OCI-LY3 (cell line): Measurements from ENCODE around the gene GNAI3.

Source experiments
- H2AFZ ChIP-seq: fragments of 200-600, 300-600 bp; shearing (Covaris generic); 2 replicates; pipeline ENCODE4 v1.6.0; 2014; ENCODE audit warnings: antibody characterized with exemption, low read depth, low read length
- H3K27ac ChIP-seq: fragments of 200-600, 300-600 bp; sonication (generic); 2 replicates; pipeline ENCODE4 v1.5.1; 2014; ENCODE audit warnings: mild to moderate bottlenecking, low read length, moderate library complexity, mixed read lengths
- H3K27me3 ChIP-seq: fragments of 200-600, 300-600 bp; sonication (generic); 2 replicates; pipeline ENCODE4 v1.6.1; 2014; ENCODE audit warnings: low read depth, low read length, mixed read lengths
- H3K36me3 ChIP-seq: fragments of 200-600, 300-600 bp; sonication (generic); replicated peaks from 2 replicates; pipeline ENCODE3; 2014; ENCODE audit warnings: low read depth, low read length, mixed read lengths
- H3K4me1 ChIP-seq: fragments of 300-600, 200-600 bp; sonication (generic); 2 replicates; pipeline ENCODE4 v1.6.1; 2014; ENCODE audit warnings: low read length, mixed read lengths
- H3K4me2 ChIP-seq: fragments of 200-600, 300-600 bp; sonication (generic); 2 replicates; pipeline ENCODE4 v1.6.1; 2014; ENCODE audit warnings: low read length, mixed read lengths
- H3K4me3 ChIP-seq: fragments of 300-600, 200-600 bp; sonication (generic); 2 replicates; pipeline ENCODE4 v1.5.1; 2014; ENCODE audit warnings: antibody characterized with exemption, mild to moderate bottlenecking, low read length, moderate library complexity
- H3K79me2 ChIP-seq: fragments of 300-600, 200-600 bp; shearing (Covaris generic); 2 replicates; pipeline ENCODE4 v1.6.1; 2014; ENCODE audit warnings: mild to moderate bottlenecking, low read length, mixed read lengths
- H3K9ac ChIP-seq: fragments of 300-600, 200-600 bp; shearing (Covaris generic); 2 replicates; pipeline ENCODE4 v1.6.0; 2014; ENCODE audit warnings: mild to moderate bottlenecking, low read length, moderate library complexity
- H3K9me3 ChIP-seq: fragments of 200-600, 300-600 bp; shearing (Covaris generic); 2 replicates; pipeline ENCODE4 v1.6.1; 2014; ENCODE audit warnings: low read length, mixed read lengths; ENCODE audit not compliant: insufficient read depth
- H4K20me1 ChIP-seq: fragments of 200-600, 300-600 bp; sonication (generic); 2 replicates; pipeline ENCODE4 v1.6.1; 2016; ENCODE audit warnings: low read length, mixed read lengths; ENCODE audit not compliant: insufficient read depth
- CTCF ChIP-seq: fragments of 200-600, 300-600 bp; sonication (generic); IDR thresholded peaks from 2 replicates; pipeline ENCODE4 v1.5.1; 2014; ENCODE audit warnings: antibody characterized with exemption, low read length, low read depth
- EZH2phosphoT487 ChIP-seq: fragments of 200-600 bp; shearing (Covaris generic); IDR thresholded peaks from 2 replicates; pipeline ENCODE4 v1.6.1; 2018; ENCODE audit warnings: antibody characterized with exemption, mixed run types, low read depth

Gene GNAI3

DNA sequence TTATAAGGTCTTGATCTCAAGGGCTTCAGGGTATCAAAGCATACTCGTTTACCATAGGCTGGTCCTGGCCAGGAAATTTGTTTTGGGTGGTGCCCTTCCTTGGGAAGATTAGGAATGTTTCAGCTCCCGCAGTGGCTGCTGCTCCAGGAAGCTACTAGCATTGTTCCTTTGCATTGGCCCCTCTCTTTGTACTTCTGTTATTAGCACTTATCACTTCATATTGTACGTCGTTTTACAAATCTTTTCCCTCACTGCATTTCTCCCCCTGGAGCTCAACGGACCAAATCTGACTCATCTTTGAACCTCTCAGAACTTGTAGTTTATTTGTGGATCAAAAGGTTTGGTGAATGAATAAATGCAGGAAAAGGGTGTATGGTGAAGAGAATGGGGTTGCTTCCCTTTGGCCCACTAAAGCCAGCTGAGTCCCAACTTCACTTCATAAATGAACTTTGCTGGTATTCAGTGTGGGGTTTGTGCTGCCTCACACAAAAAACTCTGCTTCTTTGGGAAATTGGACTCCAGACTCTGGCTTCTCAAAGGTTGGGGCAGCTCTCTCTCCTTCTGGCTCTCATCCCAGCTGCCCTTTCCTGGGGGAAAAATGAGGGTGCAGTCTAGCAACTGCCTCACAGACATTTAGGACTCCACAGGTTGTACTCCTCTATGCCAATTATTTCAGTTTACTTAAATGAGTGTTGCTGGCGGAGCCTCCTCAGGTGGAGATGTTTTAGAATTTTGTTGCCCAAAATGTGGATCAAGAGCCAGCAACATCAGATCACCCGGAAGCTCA lies 65.1 kb downstream of the GNAI3 start:
- Histone ChIP-seq H2AFZ (no peak overlapping the region), H3K4me2 (no peak overlapping the region), H3K9ac (no peak overlapping the region), H3K27me3 (no peaks in the 10 kb centered on the region), H3K36me3 (no peaks in the 10 kb centered on the region), H3K27ac (no peak overlapping the region), H3K4me3 (no peak overlapping the region), H3K79me2 (no peaks in the 10 kb centered on the region), H3K9me3 (no peaks in the 10 kb centered on the region), H3K4me1 (peaks cover 10% of the 10 kb centered on the region), H4K20me1 (no peaks in the 10 kb centered on the region)
- no peak for TF ChIP-seq EZH2phosphoT487
- no peak for TF ChIP-seq CTCF

DNA sequence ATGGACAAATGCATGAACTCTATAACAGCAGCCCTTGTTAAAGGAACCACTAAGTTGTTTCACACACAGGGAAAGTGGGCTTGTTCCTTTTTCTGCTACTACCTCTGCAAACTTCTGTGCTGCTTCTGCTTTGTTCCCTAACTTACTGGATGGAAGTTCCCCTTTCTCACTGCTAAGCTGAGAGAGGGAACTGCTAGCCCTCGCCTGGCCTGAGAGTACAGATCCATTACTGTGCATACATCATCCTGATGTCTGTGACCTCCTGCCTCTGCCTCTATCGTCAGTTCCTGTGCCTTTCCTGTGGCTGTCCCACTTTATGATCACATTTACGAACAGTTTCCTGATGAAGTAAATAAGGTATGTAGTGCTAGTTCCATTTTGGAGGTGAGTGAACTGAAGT lies 67.5 kb downstream of the GNAI3 start:
- Histone ChIP-seq H3K36me3 (no peaks in the 10 kb centered on the region), H3K4me2 (peak overlapping the region; percentile 37), H3K4me1 (peaks cover 17% of the 10 kb centered on the region), H3K79me2 (peaks cover 13% of the 10 kb centered on the region), H4K20me1 (no peaks in the 10 kb centered on the region), H3K27ac (no peak overlapping the region), H3K9ac (no peak overlapping the region), H3K27me3 (no peaks in the 10 kb centered on the region), H3K9me3 (no peaks in the 10 kb centered on the region), H3K4me3 (no peak overlapping the region), H2AFZ (no peak overlapping the region)
- TF ChIP-seq EZH2phosphoT487 = no peak
- TF ChIP-seq CTCF = no peak

DNA sequence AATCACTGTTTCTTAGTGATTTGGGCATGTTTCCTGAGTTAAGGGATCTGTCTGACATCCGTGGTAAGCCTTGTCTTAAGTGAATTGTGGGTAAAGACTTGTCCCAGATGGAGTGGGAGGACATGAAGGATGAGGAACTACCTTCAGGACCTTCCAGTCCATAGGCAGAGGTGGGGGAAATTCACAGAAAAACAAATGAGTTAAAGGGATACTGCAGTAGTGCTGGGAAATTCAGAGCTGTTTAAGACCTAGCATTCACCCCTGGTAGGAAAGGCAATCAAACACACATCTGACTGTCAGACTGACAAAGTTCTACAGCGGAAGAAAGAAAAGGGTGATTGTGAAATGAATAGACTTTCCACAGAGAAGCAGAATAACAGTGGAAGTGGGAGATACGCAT lies 68.0 kb downstream of the GNAI3 start:
- Histone ChIP-seq H4K20me1 (0 out of 2 replicates have a peak, but pooled peaks cover under 1% of the 10 kb centered on the region), H3K9me3 (no peaks in the 10 kb centered on the region), H2AFZ (no peak overlapping the region), H3K4me3 (no peak overlapping the region), H3K36me3 (no peaks in the 10 kb centered on the region), H3K4me1 (peaks cover 17% of the 10 kb centered on the region), H3K27me3 (no peaks in the 10 kb centered on the region), H3K79me2 (peaks cover 18% of the 10 kb centered on the region), H3K9ac (no peak overlapping the region), H3K4me2 (no peak overlapping the region), H3K27ac (no peak overlapping the region)
- TF ChIP-seq CTCF (no peak), EZH2phosphoT487 (no peak)

GRCh38 chr1:109617291-109617801 lies 68.9 kb downstream of the GNAI3 start:
- Histone ChIP-seq H3K4me3 (no peak overlapping the region), H3K4me1 (peaks cover 17% of the 10 kb centered on the region), H3K27me3 (no peaks in the 10 kb centered on the region), H3K9ac (no peak overlapping the region), H3K36me3 (no peaks in the 10 kb centered on the region), H2AFZ (no peak overlapping the region), H4K20me1 (0 out of 2 replicates have a peak, but pooled peaks cover 4% of the 10 kb centered on the region), H3K79me2 (peaks cover 28% of the 10 kb centered on the region), H3K27ac (no peak overlapping the region), H3K4me2 (no peak overlapping the region), H3K9me3 (no peaks in the 10 kb centered on the region)
- TF ChIP-seq EZH2phosphoT487 (no peak), CTCF (no peak)
